Measurements from ENCODE around the gene GOLGA6A. TPM values are rescaled to one million over a fixed set of nuclear protein-coding genes. Genes with fewer than 3 reads are reported as not detected.
"Not testable (repeated sequence)": the region's sequence is repeated elsewhere in the genome, so short reads cannot be mapped to it uniquely, and the experiment has no call there.

Gene GOLGA6A
- 0.44 TPM for polyA plus RNA-seq (2013, experiment 1 of 4)
- not detected for polyA plus RNA-seq (2013, experiment 2 of 4)
- not detected for polyA plus RNA-seq (2013, experiment 3 of 4)
- polyA plus RNA-seq (2013, experiment 4 of 4): 0.12 TPM

GRCh38 chr15:74082450-74082849 is at the start of gene GOLGA6A:
GOLGA6A (minus strand) TSS chr15:74082550; CDS start chr15:74082509, 41 bp downstream.
- H3K4me3 ChIP-seq (ENCODE audit: insufficient read depth, low read depth, low read length); H3K27me3 ChIP-seq (ENCODE audit: control insufficient read depth, insufficient read depth, low read length, poor library complexity, severe bottlenecking); H3K9me3 ChIP-seq (ENCODE audit: control insufficient read depth, low read length); H3K27ac ChIP-seq (ENCODE audit: insufficient read depth, low read depth, low read length, poor library complexity, severe bottlenecking); H3K4me1 ChIP-seq (ENCODE audit: control insufficient read depth, insufficient read depth, low read length); H3K36me3 ChIP-seq (ENCODE audit: control insufficient read depth, insufficient read depth, low read length): not testable (repeated sequence)
- WGBS, 2 experiments: no CpG with 5 or more reads among the region's 7 CpGs

GRCh38 chr15:74131628-74132413 is 49.5 kb upstream of the GOLGA6A start:
- Histone ChIP-seq H3K36me3 (ENCODE audit: control insufficient read depth, insufficient read depth, low read length) (no peaks in the 10 kb centered on the region), H3K27me3 (ENCODE audit: control insufficient read depth, insufficient read depth, low read length, poor library complexity, severe bottlenecking) (peaks cover 97% of the 10 kb centered on the region), H3K4me1 (ENCODE audit: control insufficient read depth, insufficient read depth, low read length) (peaks cover 40% of the 10 kb centered on the region), H3K4me3 (ENCODE audit: insufficient read depth, low read depth, low read length) (no peak overlapping the region), H3K9me3 (ENCODE audit: control insufficient read depth, low read length) (no peaks in the 10 kb centered on the region), H3K27ac (ENCODE audit: insufficient read depth, low read depth, low read length, poor library complexity, severe bottlenecking) (no peak overlapping the region)
- WGBS, 2 experiments: 33 to 35% methylated on average over 20 of the region's 20 CpGs

GRCh38 chr15:74130849-74131627 is 48.7 kb upstream of the GOLGA6A start:
- Histone ChIP-seq H3K9me3 (ENCODE audit: control insufficient read depth, low read length) (no peaks in the 10 kb centered on the region), H3K4me3 (ENCODE audit: insufficient read depth, low read depth, low read length) (peak overlapping the region; percentile 7), H3K36me3 (ENCODE audit: control insufficient read depth, insufficient read depth, low read length) (no peaks in the 10 kb centered on the region), H3K27me3 (ENCODE audit: control insufficient read depth, insufficient read depth, low read length, poor library complexity, severe bottlenecking) (peaks cover 98% of the 10 kb centered on the region), H3K4me1 (ENCODE audit: control insufficient read depth, insufficient read depth, low read length) (peaks cover 37% of the 10 kb centered on the region), H3K27ac (ENCODE audit: insufficient read depth, low read depth, low read length, poor library complexity, severe bottlenecking) (no peak overlapping the region)
- WGBS, 2 experiments: 6 to 10% methylated on average over 28 of the region's 28 CpGs

GRCh38 chr15:74130155-74130848 is 48.0 kb upstream of the GOLGA6A start, which contains the start of gene ISLR2:
ISLR2 (plus strand) TSS chr15:74130586; CDS start chr15:74132755, 2,169 bp downstream.
- Histone ChIP-seq H3K9me3 (ENCODE audit: control insufficient read depth, low read length) (no peaks in the 10 kb centered on the region), H3K27me3 (ENCODE audit: control insufficient read depth, insufficient read depth, low read length, poor library complexity, severe bottlenecking) (peaks cover 91% of the 10 kb centered on the region), H3K36me3 (ENCODE audit: control insufficient read depth, insufficient read depth, low read length) (no peaks in the 10 kb centered on the region), H3K4me1 (ENCODE audit: control insufficient read depth, insufficient read depth, low read length) (peaks cover 37% of the 10 kb centered on the region), H3K27ac (ENCODE audit: insufficient read depth, low read depth, low read length, poor library complexity, severe bottlenecking) (no peak within 1 kb of the TSS), H3K4me3 (ENCODE audit: insufficient read depth, low read depth, low read length) (peak within 1 kb of the TSS; percentile 22)
- 1 to 2% methylated on average over 52 to 53 of the region's 53 CpGs for WGBS, 2 experiments

DNA sequence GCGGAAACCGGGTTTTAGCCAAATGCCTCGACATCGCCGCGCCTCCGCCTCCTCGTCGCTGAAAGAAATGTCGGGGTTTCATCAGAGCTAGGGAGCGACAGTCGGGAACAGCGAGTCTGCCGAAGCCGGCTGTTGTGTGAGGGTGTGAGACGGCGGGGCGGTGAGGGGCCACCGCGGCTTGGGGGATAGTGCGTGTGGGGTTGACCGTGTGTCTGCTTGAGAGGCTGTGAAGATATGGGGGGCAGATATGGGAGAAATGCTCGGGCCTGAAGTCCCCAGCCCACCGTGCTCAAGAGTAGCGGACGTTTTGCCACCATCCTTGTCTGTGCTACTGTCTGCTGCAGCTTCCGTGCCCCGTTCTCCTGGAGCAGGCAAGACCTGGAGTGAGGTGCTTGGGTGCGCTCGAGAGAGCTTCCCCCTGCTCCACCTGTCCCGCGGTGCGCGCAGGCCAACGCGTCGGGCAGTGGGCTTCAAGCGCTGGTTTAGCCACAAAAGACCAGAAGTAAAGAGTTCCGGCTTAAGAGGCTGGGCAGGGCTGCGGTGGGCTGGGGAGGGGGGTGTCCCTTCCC is 47.3 kb upstream of the GOLGA6A start:
- Histone ChIP-seq H3K4me3 (ENCODE audit: insufficient read depth, low read depth, low read length) (peak overlapping the region; percentile 22), H3K9me3 (ENCODE audit: control insufficient read depth, low read length) (no peaks in the 10 kb centered on the region), H3K27me3 (ENCODE audit: control insufficient read depth, insufficient read depth, low read length, poor library complexity, severe bottlenecking) (peaks cover 85% of the 10 kb centered on the region), H3K27ac (ENCODE audit: insufficient read depth, low read depth, low read length, poor library complexity, severe bottlenecking) (no peak overlapping the region), H3K36me3 (ENCODE audit: control insufficient read depth, insufficient read depth, low read length) (no peaks in the 10 kb centered on the region), H3K4me1 (ENCODE audit: control insufficient read depth, insufficient read depth, low read length) (peaks cover 33% of the 10 kb centered on the region)
- WGBS, 2 experiments: 1% methylated on average over 40 of the region's 40 CpGs

- Histone ChIP-seq H3K27me3 (ENCODE audit: control insufficient read depth, insufficient read depth, low read length, poor library complexity, severe bottlenecking) (peaks cover 78% of the 10 kb centered on the region), H3K4me1 (ENCODE audit: control insufficient read depth, insufficient read depth, low read length) (peaks cover 33% of the 10 kb centered on the region), H3K36me3 (ENCODE audit: control insufficient read depth, insufficient read depth, low read length) (no peaks in the 10 kb centered on the region), H3K27ac (ENCODE audit: insufficient read depth, low read depth, low read length, poor library complexity, severe bottlenecking) (no peak overlapping the region), H3K4me3 (ENCODE audit: insufficient read depth, low read depth, low read length) (peak overlapping the region; percentile 22), H3K9me3 (ENCODE audit: control insufficient read depth, low read length) (no peaks in the 10 kb centered on the region)
- 1% methylated on average over 43 of the region's 43 CpGs for WGBS, 2 experiments
Measured at GRCh38 chr15:74128785-74129585, 46.6 kb upstream of the GOLGA6A start.

- WGBS, 2 experiments: 1 to 2% methylated on average over 53 of the region's 53 CpGs
- Histone ChIP-seq H3K36me3 (ENCODE audit: control insufficient read depth, insufficient read depth, low read length) (no peaks in the 10 kb centered on the region), H3K4me3 (ENCODE audit: insufficient read depth, low read depth, low read length) (peak overlapping the region; percentile 34), H3K9me3 (ENCODE audit: control insufficient read depth, low read length) (no peaks in the 10 kb centered on the region), H3K27ac (ENCODE audit: insufficient read depth, low read depth, low read length, poor library complexity, severe bottlenecking) (no peak overlapping the region), H3K4me1 (ENCODE audit: control insufficient read depth, insufficient read depth, low read length) (peaks cover 36% of the 10 kb centered on the region), H3K27me3 (ENCODE audit: control insufficient read depth, insufficient read depth, low read length, poor library complexity, severe bottlenecking) (peaks cover 70% of the 10 kb centered on the region)
Measured at GRCh38 chr15:74127954-74128784, 45.8 kb upstream of the GOLGA6A start.

DNA sequence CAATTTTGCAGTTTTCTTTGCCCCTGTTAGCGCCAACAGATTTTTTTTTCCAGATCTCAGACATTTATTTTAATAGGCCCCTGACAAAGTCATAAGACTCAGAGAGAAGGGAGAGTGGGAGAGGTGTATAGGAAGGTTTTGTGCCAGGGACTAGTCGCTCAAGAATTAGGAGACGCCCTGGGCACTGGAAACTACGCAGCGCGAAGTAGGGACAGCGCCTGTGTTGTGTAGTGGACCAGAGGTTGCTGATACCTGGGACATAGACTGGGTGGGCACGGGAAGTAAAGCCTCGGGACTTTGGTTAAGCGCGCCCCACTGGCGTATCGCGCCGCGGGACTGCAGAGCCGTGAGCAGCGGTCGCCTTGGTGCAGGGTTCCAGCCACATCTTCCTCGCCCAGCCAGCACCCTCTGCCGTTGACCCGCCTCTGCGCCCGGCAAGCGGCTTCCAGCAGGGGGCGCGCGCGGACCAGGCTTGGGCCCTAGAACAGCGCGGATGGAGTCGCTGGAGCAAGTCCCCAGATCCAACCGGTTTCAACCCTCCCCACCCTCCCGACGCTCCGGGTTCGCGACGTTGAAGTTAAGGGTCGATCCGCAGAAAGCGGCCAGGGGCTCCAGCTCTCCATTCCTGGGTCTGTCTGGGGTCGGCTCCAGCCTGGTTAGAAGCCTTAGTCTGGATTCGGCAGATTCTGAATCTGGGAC is 45.1 kb upstream of the GOLGA6A start:
- peak overlapping the region; percentile 34 for H3K4me3 ChIP-seq (ENCODE audit: insufficient read depth, low read depth, low read length)
- WGBS, 2 experiments: 15% methylated on average over 44 of the region's 44 CpGs
- H3K4me1 ChIP-seq (ENCODE audit: control insufficient read depth, insufficient read depth, low read length): peaks cover 43% of the 10 kb centered on the region
- no peaks in the 10 kb centered on the region for H3K9me3 ChIP-seq (ENCODE audit: control insufficient read depth, low read length)
- H3K27ac ChIP-seq (ENCODE audit: insufficient read depth, low read depth, low read length, poor library complexity, severe bottlenecking): no peak overlapping the region
- peaks cover 62% of the 10 kb centered on the region for H3K27me3 ChIP-seq (ENCODE audit: control insufficient read depth, insufficient read depth, low read length, poor library complexity, severe bottlenecking)
- H3K36me3 ChIP-seq (ENCODE audit: control insufficient read depth, insufficient read depth, low read length): no peaks in the 10 kb centered on the region
